Measurements from ENCODE around the gene FNDC3B.

GRCh38 chr3:172217877-172218276 lies 178.5 kb downstream of the FNDC3B start:
- TF ChIP-seq TAF1 (IDR thresholded peaks at IDR 0.05; ENCODE audit: borderline replicate concordance, insufficient read depth, low read length) (no peak), POLR2AphosphoS5 (IDR thresholded peaks at IDR 0.05; ENCODE audit: low read depth, low read length) (no peak)

Measured in PFSK-1 (cell line).